K562 (cell line): ENCODE results near the gene IGFBP4. TPM values are rescaled to one million over a fixed set of nuclear protein-coding genes. Genes with fewer than 3 reads are reported as not detected.
A peak's percentile ranks its signal among the peaks of the same experiment; 100 is the strongest.

Source experiments
- ATAC-seq: fragments of 200-7000 bp; cut with Tn5 transposase; 3 replicates; pipeline ENCODE4 v1.9.1; 2020; ENCODE audit warnings: moderate library complexity
- BruUV-seq: library from RNA; stranded (reverse); fragments of 400-500 nt; replicated peaks from 2 replicates; lab custom pipeline; 2021; lab: Mats Ljungman, UMichigan
- CTCF ChIA-PET: fragments of 300-600 bp; formaldehyde crosslinking; extraction: SDS; loops from one replicate; lab custom pipeline; 2021; ENCODE audit warnings: low intra/inter-chr PET ratio; lab: Yijun Ruan, JAX
- POLR2A ChIA-PET: fragments of 300-600, 350-650 bp; sonication (Branson Sonifier 250); formaldehyde crosslinking; extraction: SDS; loops from one replicate; lab custom pipeline; 2021; ENCODE audit warnings: antibody characterized with exemption, inconsistent platforms; lab: Yijun Ruan, JAX
- DNase-seq, 4 experiments: peaks; one replicate each; pipeline versions ENCODE4 v3.0.0 to v3.0.0-alpha.2; 2011 to 2018; ENCODE audit warnings: low spot score in 3 of 4, mixed read lengths in 3 of 4; ENCODE audit errors: extremely low read depth in 1 of 4
- FAIRE-seq: peaks from 2 replicates; lab custom pipeline; 2011; peaks lifted over from hg19 to GRCh38; lab: Jason Lieb, UNC
- H2AFZ ChIP-seq: 2 replicates; pipeline ENCODE4 v1.6.0; 2011; ENCODE audit warnings: low read depth, low read length, control low read depth, inconsistent platforms
- H3K27ac ChIP-seq: fragments of 200-600 bp; 3 replicates; pipeline ENCODE4 v1.8.0; 2011; ENCODE audit warnings: low read depth, mild to moderate bottlenecking, control low read depth, inconsistent platforms, low read length, moderate library complexity, mixed read lengths; ENCODE audit errors: extremely low read depth
- H3K27me3 ChIP-seq, 2 experiments: fragments of 300-600 bp in 1 of 2; 2 replicates in 1 of 2; 3 replicates in 1 of 2; pipeline versions ENCODE4 v1.6.0 to v1.8.0; 2011; ENCODE audit warnings: inconsistent platforms in 2 of 2, low read length in 2 of 2, mild to moderate bottlenecking in 1 of 2, mixed read lengths in 1 of 2, moderate library complexity in 1 of 2; ENCODE audit not compliant: control insufficient read depth in 2 of 2, insufficient read depth in 2 of 2
- H3K36me3 ChIP-seq: fragments of 300-600 bp; 3 replicates; pipeline ENCODE4 v1.8.0; 2011; ENCODE audit warnings: mild to moderate bottlenecking, low read length, inconsistent platforms; ENCODE audit not compliant: control insufficient read depth, insufficient read depth
- H3K4me1 ChIP-seq, 2 experiments: fragments of 200-600 bp in 1 of 2; replicated peaks in 1 of 2; 2 replicates in 1 of 2; 3 replicates in 1 of 2; pipeline versions ENCODE4 v1.5.1 to v1.8.0; 2011; ENCODE audit warnings: inconsistent platforms in 2 of 2, low read length in 2 of 2, mild to moderate bottlenecking in 1 of 2, mixed read lengths in 1 of 2, moderate library complexity in 1 of 2; ENCODE audit not compliant: control insufficient read depth in 2 of 2, insufficient read depth in 2 of 2
- H3K4me2 ChIP-seq: 2 replicates; pipeline ENCODE4 v1.6.1; 2011; ENCODE audit warnings: low read length, control low read depth, inconsistent platforms, mixed read lengths; ENCODE audit not compliant: insufficient read depth
- H3K4me3 ChIP-seq: fragments of 200-600 bp; sonication (generic), shearing (Covaris generic); 2 replicates; pipeline ENCODE4 v1.5.1; 2016; ENCODE audit warnings: control low read depth, inconsistent platforms
- H3K79me2 ChIP-seq: fragments of 200-600 bp; 3 replicates; pipeline ENCODE4 v1.8.0; 2011; ENCODE audit warnings: low read length, inconsistent platforms; ENCODE audit not compliant: control insufficient read depth, insufficient read depth
- H3K9ac ChIP-seq, 2 experiments: 2 replicates each; pipeline versions ENCODE4 v1.6.0 to v1.6.1; 2011; ENCODE audit warnings: low read depth in 2 of 2, low read length in 2 of 2, control low read depth in 1 of 2, inconsistent platforms in 1 of 2, mild to moderate bottlenecking in 1 of 2, mixed read lengths in 1 of 2; ENCODE audit not compliant: insufficient read depth in 1 of 2
- H3K9me1 ChIP-seq: one replicate; pipeline ENCODE4 v1.6.0; 2011; ENCODE audit warnings: inconsistent platforms, mild to moderate bottlenecking, low read length, moderate library complexity; ENCODE audit not compliant: control insufficient read depth, insufficient read depth
- H3K9me3 ChIP-seq: replicated peaks from 2 replicates; pipeline ENCODE4 v1.5.1; 2011; ENCODE audit warnings: low read depth, low read length, inconsistent platforms; ENCODE audit not compliant: control insufficient read depth, insufficient read depth
- H4K20me1 ChIP-seq: replicated peaks from 2 replicates; pipeline ENCODE4 v1.6.1; 2011; ENCODE audit warnings: low read length, inconsistent platforms, mixed read lengths; ENCODE audit not compliant: control insufficient read depth, insufficient read depth
- HNRNPL ChIP-seq: fragments of 200-400 bp; formaldehyde crosslinking; IDR thresholded peaks from 2 replicates; pipeline ENCODE4 v1.6.1; 2017; ENCODE audit warnings: low read depth, mild to moderate bottlenecking, low read length
- LEF1 ChIP-seq: fragments of 450-650 bp; IDR thresholded peaks from 2 replicates; pipeline ENCODE4 v1.6.1; 2016; ENCODE audit warnings: mild to moderate bottlenecking
- MAFK ChIP-seq: IDR thresholded peaks from 2 replicates; pipeline ENCODE4 v1.6.1; 2011; ENCODE audit warnings: low read length, improper control_type of control experiment
- NFIC ChIP-seq: fragments of 450-650 bp; IDR thresholded peaks from 2 replicates; pipeline ENCODE4 v1.6.1; 2017; ENCODE audit warnings: mild to moderate bottlenecking, inconsistent platforms
- PKNOX1 ChIP-seq: fragments of 450-650 bp; IDR thresholded peaks from 2 replicates; pipeline ENCODE4 v1.6.1; 2016
- POLR2AphosphoS2 ChIP-seq: IDR thresholded peaks from 2 replicates; pipeline ENCODE4 v1.6.1; 2012; ENCODE audit warnings: low read length, improper control_type of control experiment
- REST ChIP-seq, 2 experiments: fragments of 450-650 bp; formaldehyde crosslinking in 1 of 2; IDR thresholded peaks; 2 replicates each; pipeline versions ENCODE4 v1.4.0 to v1.6.1; 2014 to 2020; ENCODE audit warnings: mild to moderate bottlenecking in 2 of 2, borderline replicate concordance in 1 of 2, low read depth in 1 of 2
- ZNF165 ChIP-seq: fragments of 250-450 bp; sonication (Bioruptor Pico); IDR thresholded peaks from 2 replicates; pipeline ENCODE4 v1.4.0; 2020; ENCODE audit warnings: borderline replicate concordance
- ZNF644 ChIP-seq: fragments of 200-800 bp; sonication (Bioruptor generic); IDR thresholded peaks from 2 replicates; pipeline ENCODE4 v1.6.1; 2016; ENCODE audit warnings: low read depth, missing genetic modification characterization, missing compliant biosample characterization
- WGBS: fragments of 100-300 bp; shearing (Covaris generic); methylation state at CpG from one replicate; pipeline ENCODE4 v1.1.6; 2016; ENCODE audit warnings: low coverage, mixed read lengths; ENCODE audit not compliant: insufficient coverage; ENCODE audit errors: missing lambda C conversion rate; 5-methylcytosine and 5-hydroxymethylcytosine counted together
- in situ Hi-C: fragments of 300-500 bp; cut with MboI; formaldehyde crosslinking; loops from 4 replicates; pipeline ENCODE4 v1.15.0; 2018; ENCODE audit warnings: inconsistent platforms, mixed read lengths
- intact Hi-C: fragments of 100-400 bp; cut with micrococcal nuclease; formaldehyde crosslinking; loops from 2 replicates; pipeline ENCODE4 v1.14.2; 2022
- polyA plus RNA-seq, 8 experiments: library from polyadenylated mRNA; depleted of rRNA in 4 of 8; stranded (reverse) in 5 of 8; unstranded in 3 of 8; fragments of >200 nt; fragmentation: Nextera tagmentation in 2 of 8; fragmentation: Illumina TruSeq in 1 of 8; extraction: Ambion mirVana in 2 of 8; extraction: Trizol in 1 of 8; gene quantifications; 2 replicates each; pipeline versions ENCODE4 v1.2.1 to v1.2.3, GENCODE V29; 2011 to 2014; ENCODE audit warnings: inconsistent platforms in 1 of 8, missing spikeins in 1 of 8
- total RNA-seq, 7 experiments: library from RNA; depleted of rRNA in 6 of 7; stranded (reverse); fragments of >200 nt in 6 of 7; fragmentation: Illumina TruSeq in 2 of 7; extraction: Trizol in 2 of 7; gene quantifications; 2 replicates each; pipeline versions ENCODE4 v1.2.1 to v1.2.3, GENCODE V29; 2011 to 2021; ENCODE audit warnings: low replicate concordance in 1 of 7

IGFBP4 gene
- total and polyA plus RNA-seq, 9 of the 15 experiments (the other 6 are each of a cell fraction or from before 2014, with no cell fraction given), result 8.8 to 99.8 (median 18.6) TPM

GRCh38 chr17:40432864-40433528 lies 10.3 kb upstream of the IGFBP4 start (continued):
- TF ChIP-seq ZNF165 (0 out of 2 replicates have a peak, but pooled peaks have one; percentile 36), NFIC (peak; percentile 48; the same call in 1 of the 2 replicates)
- TF ChIP-seq, all 486 proteins: peak for 8

GRCh38 chr17:40433551-40434415 lies 9.5 kb upstream of the IGFBP4 start:
- Histone ChIP-seq H3K4me1 (peaks cover 21 to 24% of the 10 kb centered on the region in 2 experiments; a peak in 4 of 5 replicates), H3K79me2 (no peaks in the 10 kb centered on the region), H3K9ac (peak overlapping the region; percentile 4 to 72; a peak in 2 of 4 replicates), H3K9me3 (no peaks in the 10 kb centered on the region), H3K27me3 (no peaks in the 10 kb centered on the region), H3K9me1 (no peaks in the 10 kb centered on the region), H3K36me3 (no peaks in the 10 kb centered on the region), H3K4me2 (no peak overlapping the region), H4K20me1 (no peaks in the 10 kb centered on the region), H2AFZ (peak overlapping the region; percentile 70), H3K27ac (no peak overlapping the region), H3K4me3 (no peak overlapping the region)
- intact Hi-C loops, result no loop called here
- BruUV-seq, result no TSS peak
- ChIA-PET CTCF (interaction anchor here (0.7 to 1.6 kb wide), 3 partner anchors 16 to 100 kb away, joined by 3 read pairs; partner anchors contain the start of gene TOP2A), POLR2A (no interaction called here)
- peak; percentile 59 to 71 (median 63) for DNase-seq
- in situ Hi-C loops, result no loop called here
- WGBS, result 65% methylated on average over 6 of the region's 6 CpGs
- FAIRE-seq, result peak; percentile 91
- peak; percentile 90 for ATAC-seq
- TF ChIP-seq PKNOX1, result peak; percentile 59; the same call in 1 of the 2 replicates
- TF ChIP-seq POLR2AphosphoS2, result no peak
- 0 out of 2 replicates have a peak, but pooled peaks have one; percentile 44 for TF ChIP-seq ZNF644 (tag)
- TF ChIP-seq MAFK, result peak; percentile 11; the same call in 1 of the 2 replicates
- TF ChIP-seq LEF1, result no peak
- TF ChIP-seq REST (IDR thresholded peaks at IDR 0.05; ENCODE audit: borderline replicate concordance), result 0 out of 2 replicates have a peak, but pooled peaks have one; percentile 6
- TF ChIP-seq REST (CRISPR knock-in tag; IDR thresholded peaks at IDR 0.05; ENCODE audit: low read depth), result no peak
- TF ChIP-seq HNRNPL, result no peak
